Activated naive CD4-positive, alpha-beta T cell treated with anti-CD3 and anti-CD28 coated beads, Interleukin-2, amount 50 U/mL, for 72 hours (primary cell): ENCODE data around the gene ZNF81. TPM values are rescaled to one million over a fixed set of nuclear protein-coding genes. Genes with fewer than 3 reads are reported as not detected.
"Not testable (repeated sequence)": the region's sequence is repeated elsewhere in the genome, so short reads cannot be mapped to it uniquely, and the experiment has no call there.

ENCODE experiments used
- ATAC-seq, 2 donors: fragments of 150-1000 bp; cut with Tn5 transposase; 2 replicates each; pipeline ENCODE4 v1.10.0; 2021; ENCODE audit warnings: mild to moderate bottlenecking in 2 of 2, moderate library complexity in 2 of 2
- DNase-seq, 2 donors: peaks; one replicate each; pipeline ENCODE4 v3.0.0; 2021 to 2022; ENCODE audit warnings: low spot score in 2 of 2
- H3K27ac Mint-ChIP-seq, 2 donors: one replicate each; pipeline ENCODE4 v1.8.0; 2022; ENCODE audit warnings: mild to moderate bottlenecking in 2 of 2, mixed read lengths in 2 of 2
- H3K36me3 Mint-ChIP-seq, 2 donors: one replicate each; pipeline ENCODE4 v1.8.0; 2022; ENCODE audit warnings: mixed read lengths in 2 of 2
- H3K9me3 Mint-ChIP-seq, 2 donors: one replicate each; pipeline ENCODE4 v1.8.0; 2022; ENCODE audit warnings: mixed read lengths in 2 of 2
- total RNA-seq, 2 donors: library from RNA; stranded (reverse); gene quantifications; one replicate each; pipeline ENCODE4 v1.2.3, GENCODE V29; 2022

ZNF81 gene
- total RNA-seq, 2 donors from 2014 or later: 6.6 to 8.5 TPM

GRCh38 chrX:47817897-47818296, 18.8 kb upstream of the ZNF81 start:
- H3K9me3 Mint-ChIP-seq: peaks cover 0 to 7% of the 10 kb centered on the region in 2 donors
- DNase-seq (no peak), ATAC-seq (peak in 1 of 2 donors; percentile 71)
- H3K27ac Mint-ChIP-seq: peak overlapping the region in 1 of 2 donors; percentile 42
- H3K36me3 Mint-ChIP-seq: no peaks in the 10 kb centered on the region

DNA sequence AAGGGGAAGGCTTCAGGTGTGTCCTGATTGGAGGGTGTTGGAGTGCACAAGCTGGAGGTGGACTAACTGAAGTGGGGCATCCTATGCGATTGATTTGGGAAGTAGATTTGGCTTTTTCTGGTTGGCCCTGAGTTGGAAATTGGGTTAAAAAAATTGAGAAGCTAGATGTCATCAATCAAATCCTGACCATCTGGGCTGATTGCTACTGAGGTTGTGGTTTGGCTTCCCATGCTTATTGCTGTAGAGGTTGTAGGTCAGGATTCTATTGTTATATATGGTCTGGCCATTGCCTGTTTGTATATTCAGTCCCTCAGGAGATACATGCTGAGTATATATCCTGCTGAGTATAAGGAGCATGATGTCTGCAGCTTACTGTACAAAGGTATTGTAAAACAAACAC, 7.7 kb upstream of the ZNF81 start:
- DNase-seq (no peak), ATAC-seq (no peak)
- Mint-ChIP-seq H3K27ac (no peak overlapping the region), H3K36me3 (no peaks in the 10 kb centered on the region), H3K9me3 (no peaks in the 10 kb centered on the region)

DNA sequence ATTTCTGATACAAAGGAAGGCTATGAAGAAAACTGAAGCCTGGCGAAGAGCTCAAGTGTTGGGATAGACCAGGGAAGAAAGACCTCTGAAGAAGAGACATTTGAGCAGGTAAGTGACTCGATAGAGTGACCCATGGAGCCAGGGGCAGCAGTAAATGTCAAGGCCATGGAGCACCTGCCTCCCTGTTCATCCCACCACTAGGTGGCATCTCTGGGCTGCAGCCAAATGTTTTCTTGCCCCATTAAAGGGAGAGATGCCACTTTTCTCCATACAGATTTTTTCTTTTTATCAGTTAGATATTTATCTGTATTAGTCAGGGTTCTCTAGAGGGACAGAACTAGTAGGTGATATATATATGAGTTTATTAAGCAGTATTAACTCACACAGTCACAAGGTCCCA, 4.9 kb upstream of the ZNF81 start:
- Mint-ChIP-seq H3K36me3 (peaks cover 6% of the 10 kb centered on the region in 2 donors), H3K27ac (no peak overlapping the region), H3K9me3 (no peaks in the 10 kb centered on the region)
- ATAC-seq (peak; percentile 28 to 41), DNase-seq (peak in 1 of 2 donors; percentile 44)

DNA sequence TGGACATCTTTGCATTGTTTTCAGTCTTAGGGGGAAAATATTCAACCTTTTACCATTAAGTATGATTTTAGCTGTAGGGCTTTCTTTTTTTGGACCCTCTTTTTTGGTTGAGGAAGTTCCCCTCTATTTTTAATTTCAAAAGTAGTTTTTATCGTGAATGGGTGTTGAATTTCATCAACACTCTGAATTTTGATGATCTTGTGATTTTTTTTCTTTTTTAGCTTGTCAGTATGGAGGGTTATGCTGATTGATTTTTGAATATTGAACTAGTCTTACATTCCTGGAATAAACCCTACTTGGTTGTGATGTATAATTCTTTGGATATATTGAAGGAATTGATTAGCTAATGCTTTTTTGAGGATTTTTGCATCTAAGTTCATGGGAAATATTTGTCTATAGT, 1.7 kb downstream of the ZNF81 start:
- H3K9me3 Mint-ChIP-seq: no peaks in the 10 kb centered on the region
- ATAC-seq: no peak
- H3K27ac Mint-ChIP-seq: no peak overlapping the region
- peaks cover 6% of the 10 kb centered on the region in 2 donors for H3K36me3 Mint-ChIP-seq
- no peak for DNase-seq

DNA sequence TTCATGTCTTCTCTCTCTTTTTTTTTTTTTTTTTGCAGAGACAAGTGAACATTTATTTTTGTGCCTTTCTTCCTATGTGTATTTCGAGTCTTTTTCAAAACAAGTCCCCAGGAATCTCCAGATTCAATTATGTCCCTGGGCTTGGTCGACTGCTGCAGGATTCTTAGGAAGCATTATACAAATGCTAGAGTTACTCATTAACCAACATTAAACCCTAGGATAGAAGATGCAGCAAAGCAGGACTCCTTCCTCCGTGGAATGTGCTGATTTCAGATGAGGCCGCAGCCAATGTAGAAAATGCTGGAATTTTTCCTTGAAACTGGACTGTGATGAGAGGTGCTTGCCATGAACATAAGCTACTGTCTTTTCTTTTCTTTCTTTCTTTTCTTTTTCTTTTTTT, 3.4 kb downstream of the ZNF81 start:
- DNase-seq (no peak), ATAC-seq (no peak)
- Mint-ChIP-seq H3K36me3 (peaks cover 6% of the 10 kb centered on the region in 2 donors), H3K9me3 (no peaks in the 10 kb centered on the region), H3K27ac (no peak overlapping the region)

DNA sequence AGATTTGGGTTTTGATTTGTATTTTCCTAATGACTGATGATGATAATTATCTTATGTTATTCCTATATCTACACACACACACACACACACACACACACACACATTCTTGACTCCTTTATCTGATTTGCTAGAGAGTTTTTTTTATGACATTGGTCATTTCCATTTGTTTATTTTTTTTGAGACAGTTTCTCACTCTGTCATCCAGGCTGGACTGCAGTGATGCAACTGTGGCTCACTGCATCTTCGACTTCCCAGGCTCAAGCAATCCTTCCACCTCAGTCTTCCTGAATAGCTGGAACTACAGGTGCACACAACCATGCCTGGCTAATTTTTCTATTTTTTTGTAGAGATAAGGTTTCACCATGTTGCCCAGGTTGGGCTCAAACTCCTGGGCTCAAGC, 6.7 kb downstream of the ZNF81 start:
- H3K27ac Mint-ChIP-seq: no peak overlapping the region
- no peak for ATAC-seq
- DNase-seq: no peak
- no peaks in the 10 kb centered on the region for H3K9me3 Mint-ChIP-seq
- H3K36me3 Mint-ChIP-seq: no peaks in the 10 kb centered on the region

GRCh38 chrX:47844117-47844516, 7.4 kb downstream of the ZNF81 start:
- Mint-ChIP-seq H3K27ac (no peak overlapping the region), H3K36me3 (no peaks in the 10 kb centered on the region), H3K9me3 (no peaks in the 10 kb centered on the region)
- ATAC-seq: no peak
- no peak for DNase-seq

DNA sequence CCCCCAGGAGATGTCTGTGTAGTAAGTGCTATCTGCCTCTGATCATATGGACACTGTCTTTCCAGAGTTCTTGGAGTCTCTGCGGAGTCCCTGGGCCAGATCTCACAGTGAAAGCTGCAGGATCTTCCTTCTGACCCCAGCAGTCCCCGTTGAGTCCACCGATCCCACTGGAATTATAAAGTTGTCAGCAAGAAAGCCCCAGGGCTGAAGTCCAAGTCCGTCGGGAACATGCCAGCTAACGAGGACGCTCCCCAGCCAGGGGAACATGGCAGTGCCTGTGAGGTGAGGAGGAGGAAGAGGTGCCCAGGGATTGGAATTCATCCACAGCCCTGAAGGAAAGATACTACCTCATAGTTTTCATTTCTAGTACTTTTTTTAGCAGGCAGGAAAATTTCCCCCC, 9.3 kb downstream of the ZNF81 start:
- Mint-ChIP-seq H3K36me3 (no peaks in the 10 kb centered on the region), H3K27ac (no peak overlapping the region), H3K9me3 (no peaks in the 10 kb centered on the region)
- no peak for ATAC-seq
- DNase-seq: no peak

DNA sequence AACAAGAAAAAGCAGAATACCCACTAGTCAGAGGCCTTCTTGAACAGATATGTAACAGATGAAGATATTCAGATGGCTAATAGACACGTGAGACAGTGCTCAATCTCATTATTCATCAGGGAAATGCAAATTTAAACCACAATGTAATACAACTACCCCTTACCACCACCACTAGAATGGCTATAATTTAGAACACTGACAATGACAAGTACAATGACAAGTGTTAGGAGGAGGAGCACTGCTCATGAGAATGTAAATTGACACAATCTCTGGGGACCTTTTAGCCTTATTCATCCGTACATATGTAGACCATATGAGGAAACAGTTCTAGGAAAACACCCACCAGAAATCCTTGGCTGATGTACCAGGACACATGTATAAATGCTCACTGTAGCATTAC, 13.1 kb downstream of the ZNF81 start:
- peaks cover 0 to 5% of the 10 kb centered on the region in 2 donors for H3K36me3 Mint-ChIP-seq
- H3K9me3 Mint-ChIP-seq: no peaks in the 10 kb centered on the region
- ATAC-seq (no peak), DNase-seq (no peak)
- no peak overlapping the region for H3K27ac Mint-ChIP-seq

DNA sequence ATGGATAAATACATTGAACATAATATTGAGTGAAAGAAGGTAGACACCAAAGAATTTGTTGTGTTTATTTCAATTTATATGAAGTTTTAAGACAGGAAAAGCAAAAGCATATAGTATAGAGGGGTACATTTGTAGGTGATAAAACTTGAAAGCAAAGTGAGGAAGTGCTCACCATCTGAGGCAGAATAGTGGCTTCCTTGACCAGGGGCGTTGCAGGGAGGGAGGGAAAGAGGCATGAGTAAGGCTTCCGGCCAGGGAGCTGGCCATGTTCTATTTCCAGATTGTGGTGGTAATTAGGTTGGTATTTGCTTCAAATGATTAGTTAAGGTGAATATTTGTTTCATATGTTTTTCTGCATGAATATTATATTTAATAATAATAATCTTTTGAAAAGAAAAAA, 13.7 kb downstream of the ZNF81 start:
- ATAC-seq, H3K27ac Mint-ChIP-seq, H3K36me3 Mint-ChIP-seq, DNase-seq, H3K9me3 Mint-ChIP-seq: not testable (repeated sequence)

- peaks cover 0 to 5% of the 10 kb centered on the region in 2 donors for H3K36me3 Mint-ChIP-seq
- ATAC-seq: no peak
- DNase-seq: no peak
- H3K27ac Mint-ChIP-seq: no peak overlapping the region
- H3K9me3 Mint-ChIP-seq: no peaks in the 10 kb centered on the region
These were observed 14.2 kb downstream of the ZNF81 start for GRCh38 chrX:47850901-47851300.

- DNase-seq (peak in 1 of 2 donors; percentile 6), ATAC-seq (no peak)
- H3K9me3 Mint-ChIP-seq: no peaks in the 10 kb centered on the region
These were observed 17.8 kb downstream of the ZNF81 start for GRCh38 chrX:47854474-47854873.

DNA sequence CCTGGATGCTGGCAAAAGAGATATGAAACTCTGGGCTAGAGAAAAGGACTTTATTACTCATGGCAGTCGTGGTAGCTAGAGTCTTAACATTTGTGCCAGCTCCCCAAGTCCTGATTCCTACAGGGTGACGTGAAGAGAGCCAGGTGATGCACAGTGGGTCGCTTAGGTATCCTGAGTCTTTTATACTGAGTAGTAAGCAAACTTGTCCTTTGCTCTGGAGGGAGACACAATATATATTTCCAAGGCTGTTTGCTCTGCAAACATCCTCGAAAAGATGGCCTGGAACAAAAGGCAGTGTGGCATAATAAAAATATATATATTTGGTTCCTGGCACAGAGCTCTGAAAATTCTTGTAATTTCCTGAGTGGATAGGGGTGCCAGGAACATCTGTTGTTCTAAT, 23.0 kb downstream of the ZNF81 start:
- H3K27ac Mint-ChIP-seq: no peak overlapping the region
- no peak for ATAC-seq
- no peaks in the 10 kb centered on the region for H3K9me3 Mint-ChIP-seq
- peaks cover 0 to 5% of the 10 kb centered on the region in 2 donors for H3K36me3 Mint-ChIP-seq
- DNase-seq: no peak

More at GRCh38 chrX:47854474-47854873, 17.8 kb downstream of the ZNF81 start:
- no peak overlapping the region for H3K27ac Mint-ChIP-seq
- peaks cover 0 to 5% of the 10 kb centered on the region in 2 donors for H3K36me3 Mint-ChIP-seq

DNA sequence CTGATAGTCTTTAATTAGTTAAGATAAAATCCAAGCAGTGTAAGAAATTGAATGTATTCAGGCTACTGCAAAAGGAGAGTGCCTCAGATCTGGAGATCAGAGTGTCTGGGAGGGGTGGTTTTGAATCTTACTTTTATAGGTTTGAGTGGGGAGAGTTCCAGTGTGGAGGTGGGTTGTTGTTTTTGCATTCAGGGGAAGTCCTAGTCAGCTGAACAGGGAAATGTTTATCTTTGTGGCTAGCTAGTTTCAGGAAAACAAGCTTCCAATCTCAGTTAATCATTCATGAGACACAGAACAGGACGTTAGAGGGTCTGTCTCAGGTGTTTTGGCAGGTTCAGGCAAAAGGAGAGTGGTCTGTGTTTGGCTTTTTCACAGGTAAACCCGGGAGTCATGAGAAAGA, 26.0 kb downstream of the ZNF81 start:
- H3K36me3 Mint-ChIP-seq: peaks cover 0 to 5% of the 10 kb centered on the region in 2 donors
- DNase-seq (no peak), ATAC-seq (no peak)
- peak overlapping the region in 1 of 2 donors; percentile 55 for H3K27ac Mint-ChIP-seq
- no peaks in the 10 kb centered on the region for H3K9me3 Mint-ChIP-seq

GRCh38 chrX:47863187-47863586, 26.5 kb downstream of the ZNF81 start:
- no peaks in the 10 kb centered on the region for H3K9me3 Mint-ChIP-seq
- peaks cover 0 to 5% of the 10 kb centered on the region in 2 donors for H3K36me3 Mint-ChIP-seq
- ATAC-seq: no peak
- H3K27ac Mint-ChIP-seq: no peak overlapping the region
- no peak for DNase-seq

- Mint-ChIP-seq H3K27ac (no peak overlapping the region), H3K9me3 (no peaks in the 10 kb centered on the region), H3K36me3 (peaks cover 0 to 5% of the 10 kb centered on the region in 2 donors)
- DNase-seq (no peak), ATAC-seq (no peak)
These were observed 27.6 kb downstream of the ZNF81 start for GRCh38 chrX:47864300-47864699.

DNA sequence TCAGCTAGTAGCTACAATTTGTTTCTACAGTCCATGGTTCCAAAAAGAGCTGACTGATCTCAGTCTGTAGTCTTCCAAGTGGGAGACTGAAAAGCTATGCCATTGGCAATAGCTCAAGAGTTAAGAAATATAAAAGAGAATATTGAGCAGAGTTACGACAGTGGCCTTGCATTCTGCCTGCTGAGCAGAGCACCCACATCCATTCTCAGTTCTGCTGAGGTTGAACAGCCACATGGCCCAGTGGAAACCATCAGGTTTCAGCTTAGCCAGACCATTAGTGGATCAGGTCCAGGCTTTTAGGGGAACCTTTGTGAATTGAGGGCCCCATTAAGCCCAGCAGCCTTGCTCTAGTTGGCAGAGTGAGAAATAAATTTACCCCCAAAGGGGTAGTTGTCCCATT, 28.1 kb downstream of the ZNF81 start:
- no peaks in the 10 kb centered on the region for H3K9me3 Mint-ChIP-seq
- no peak for ATAC-seq
- DNase-seq: no peak
- H3K27ac Mint-ChIP-seq: no peak overlapping the region
- peaks cover 0 to 5% of the 10 kb centered on the region in 2 donors for H3K36me3 Mint-ChIP-seq

DNA sequence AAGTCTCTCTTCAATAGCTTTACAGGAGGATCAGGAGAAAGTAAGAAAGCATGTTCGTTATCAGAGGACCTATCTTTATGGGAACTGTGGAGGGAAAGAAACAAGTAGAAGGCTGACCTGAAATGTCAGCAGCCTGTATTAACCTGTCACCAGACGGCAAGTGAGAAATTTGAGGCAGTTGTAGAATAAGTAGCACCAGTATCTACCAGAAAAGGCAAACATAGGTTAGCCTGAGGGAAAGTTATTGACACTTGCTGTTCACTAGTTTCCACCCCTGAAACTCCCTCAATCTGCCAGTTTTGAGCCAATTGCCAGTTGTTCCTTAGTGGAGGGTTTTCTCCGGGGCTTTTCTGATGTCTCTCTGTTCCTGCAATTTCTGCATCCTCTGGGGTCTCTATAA, 36.4 kb downstream of the ZNF81 start:
- no peaks in the 10 kb centered on the region for H3K9me3 Mint-ChIP-seq
- peaks cover 15 to 34% of the 10 kb centered on the region in 2 donors for H3K36me3 Mint-ChIP-seq
- ATAC-seq (no peak), DNase-seq (no peak)
- no peak overlapping the region for H3K27ac Mint-ChIP-seq

DNA sequence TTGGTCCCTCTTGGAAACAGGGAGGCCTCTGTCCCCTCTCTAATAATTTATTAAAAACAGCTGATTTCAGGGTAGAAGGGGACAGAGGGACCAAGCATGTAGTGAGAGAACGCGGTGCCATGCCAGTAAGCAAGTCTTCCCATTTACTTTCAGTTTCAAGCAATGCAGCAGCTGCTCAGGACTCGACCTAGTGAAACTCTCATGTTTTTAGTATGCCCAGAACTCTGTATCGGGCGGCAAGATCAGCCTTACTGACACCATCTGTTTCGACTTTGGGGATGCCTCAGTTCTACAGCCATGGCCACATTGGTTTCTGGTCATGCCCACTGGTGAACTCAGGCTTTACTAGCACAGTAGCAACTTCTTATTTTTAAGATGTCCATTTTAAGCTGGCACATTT, 40.6 kb downstream of the ZNF81 start:
- ATAC-seq: no peak
- Mint-ChIP-seq H3K9me3 (no peaks in the 10 kb centered on the region), H3K27ac (no peak overlapping the region), H3K36me3 (peaks cover 23 to 25% of the 10 kb centered on the region in 2 donors)
- no peak for DNase-seq
